HG03175 (cell line): ENCODE measurements around the gene TIPARP.

ENCODE experiments used
- ATAC-seq: cut with Tn5 transposase; IDR thresholded peaks from one replicate; pipeline ENCODE4 v1.9.1; 2021; ENCODE audit warnings: mild to moderate bottlenecking, moderate library complexity; ENCODE audit not compliant: unreplicated experiment

The TIPARP gene, protein sequence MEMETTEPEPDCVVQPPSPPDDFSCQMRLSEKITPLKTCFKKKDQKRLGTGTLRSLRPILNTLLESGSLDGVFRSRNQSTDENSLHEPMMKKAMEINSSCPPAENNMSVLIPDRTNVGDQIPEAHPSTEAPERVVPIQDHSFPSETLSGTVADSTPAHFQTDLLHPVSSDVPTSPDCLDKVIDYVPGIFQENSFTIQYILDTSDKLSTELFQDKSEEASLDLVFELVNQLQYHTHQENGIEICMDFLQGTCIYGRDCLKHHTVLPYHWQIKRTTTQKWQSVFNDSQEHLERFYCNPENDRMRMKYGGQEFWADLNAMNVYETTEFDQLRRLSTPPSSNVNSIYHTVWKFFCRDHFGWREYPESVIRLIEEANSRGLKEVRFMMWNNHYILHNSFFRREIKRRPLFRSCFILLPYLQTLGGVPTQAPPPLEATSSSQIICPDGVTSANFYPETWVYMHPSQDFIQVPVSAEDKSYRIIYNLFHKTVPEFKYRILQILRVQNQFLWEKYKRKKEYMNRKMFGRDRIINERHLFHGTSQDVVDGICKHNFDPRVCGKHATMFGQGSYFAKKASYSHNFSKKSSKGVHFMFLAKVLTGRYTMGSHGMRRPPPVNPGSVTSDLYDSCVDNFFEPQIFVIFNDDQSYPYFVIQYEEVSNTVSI

DNA sequence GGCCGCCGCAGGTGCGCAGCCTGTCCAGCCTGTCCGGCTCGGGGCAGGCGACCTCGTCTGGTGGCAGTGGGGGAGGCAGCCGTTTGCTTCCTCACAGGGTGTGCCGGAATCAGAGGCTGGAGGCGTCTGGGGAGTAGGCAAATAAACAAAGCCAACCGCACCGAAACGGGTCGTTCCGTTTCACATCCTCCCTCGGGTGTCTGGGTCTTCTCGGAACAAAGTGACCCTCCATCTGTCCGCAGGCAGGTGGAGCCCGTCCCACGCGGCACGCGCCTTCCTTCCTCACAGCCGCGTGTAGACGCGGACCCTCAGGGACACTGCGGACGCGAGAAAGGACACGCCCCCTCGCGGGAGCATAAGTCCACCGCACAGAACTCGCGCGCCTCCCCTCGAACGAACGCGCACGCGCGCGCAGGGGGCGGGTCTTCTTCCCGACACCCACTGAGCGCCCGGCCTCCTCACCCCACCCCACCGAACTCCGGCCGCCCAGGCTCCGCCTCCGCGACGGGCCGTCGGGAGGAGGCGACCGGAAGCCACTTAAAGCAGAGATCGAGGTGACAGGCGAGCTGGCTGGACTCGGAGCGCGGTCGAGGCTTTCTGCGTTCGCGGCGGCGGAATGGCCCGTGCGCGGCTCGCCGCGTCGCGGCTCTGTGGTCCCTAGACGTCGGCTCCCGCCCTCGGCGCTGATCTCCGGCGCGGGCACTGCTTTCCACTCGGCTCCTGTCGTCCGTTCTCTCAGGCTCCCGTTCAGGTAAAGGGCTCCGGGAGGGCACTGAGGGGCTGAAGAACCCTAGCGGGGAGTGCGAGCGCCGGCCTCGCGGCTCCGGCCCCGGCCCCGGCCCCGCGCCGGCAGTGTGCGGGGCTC is at the start of gene TIPARP:
TIPARP (plus strand) TSS at position 545 of the 865 bp plus-strand sequence. CDS start 3,108 bp downstream, outside the sequence.
- peak; percentile 86 for ATAC-seq

DNA sequence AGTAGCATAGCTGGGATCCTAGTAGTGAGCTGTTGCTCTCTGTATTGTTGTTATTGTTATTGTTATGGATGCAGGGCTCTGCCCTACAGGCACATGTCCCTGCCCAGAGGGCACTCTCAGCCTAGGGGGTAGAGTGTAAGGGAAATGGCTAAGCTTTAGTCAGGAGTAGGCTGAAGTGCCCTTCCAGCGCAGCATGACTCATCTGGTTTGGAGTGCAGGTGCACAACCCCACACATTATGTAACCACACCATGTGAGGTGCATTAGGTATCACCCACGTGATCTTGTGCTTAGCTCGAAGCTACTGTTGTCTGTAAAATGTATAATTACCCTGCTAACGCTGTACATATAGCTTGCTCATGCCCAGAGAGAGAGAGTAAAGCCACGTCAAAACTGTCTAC is 48.3 kb upstream of the TIPARP start:
- no peak for ATAC-seq

DNA sequence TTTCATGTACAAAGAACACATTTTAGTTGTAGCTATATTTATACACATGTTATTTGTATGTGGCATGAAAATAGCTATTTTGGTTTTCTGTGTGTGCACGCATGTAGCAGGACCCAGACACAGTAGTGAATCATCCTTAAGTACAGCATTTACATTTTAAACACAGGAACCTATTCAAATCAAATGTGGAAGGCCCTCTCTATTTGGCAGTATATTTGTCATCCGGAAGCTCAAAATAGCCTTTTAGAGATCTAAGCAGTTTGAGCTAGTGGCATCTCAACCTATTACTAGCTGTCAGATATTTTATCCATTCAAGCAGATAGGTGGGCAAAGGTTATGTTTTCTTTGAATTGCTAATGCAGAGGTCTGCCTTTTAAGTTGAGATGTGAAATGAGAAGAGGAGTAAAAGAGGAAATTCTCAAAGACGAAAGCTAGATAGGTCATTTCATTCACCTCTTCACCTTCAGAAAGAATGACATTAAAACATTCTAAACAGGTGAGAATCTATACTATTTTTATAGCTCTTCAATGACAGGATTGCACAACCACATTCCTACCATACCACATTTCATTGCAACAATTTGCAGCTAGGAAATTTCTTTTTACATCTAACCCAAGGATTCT is 46.3 kb upstream of the TIPARP start:
- no peak for ATAC-seq

DNA sequence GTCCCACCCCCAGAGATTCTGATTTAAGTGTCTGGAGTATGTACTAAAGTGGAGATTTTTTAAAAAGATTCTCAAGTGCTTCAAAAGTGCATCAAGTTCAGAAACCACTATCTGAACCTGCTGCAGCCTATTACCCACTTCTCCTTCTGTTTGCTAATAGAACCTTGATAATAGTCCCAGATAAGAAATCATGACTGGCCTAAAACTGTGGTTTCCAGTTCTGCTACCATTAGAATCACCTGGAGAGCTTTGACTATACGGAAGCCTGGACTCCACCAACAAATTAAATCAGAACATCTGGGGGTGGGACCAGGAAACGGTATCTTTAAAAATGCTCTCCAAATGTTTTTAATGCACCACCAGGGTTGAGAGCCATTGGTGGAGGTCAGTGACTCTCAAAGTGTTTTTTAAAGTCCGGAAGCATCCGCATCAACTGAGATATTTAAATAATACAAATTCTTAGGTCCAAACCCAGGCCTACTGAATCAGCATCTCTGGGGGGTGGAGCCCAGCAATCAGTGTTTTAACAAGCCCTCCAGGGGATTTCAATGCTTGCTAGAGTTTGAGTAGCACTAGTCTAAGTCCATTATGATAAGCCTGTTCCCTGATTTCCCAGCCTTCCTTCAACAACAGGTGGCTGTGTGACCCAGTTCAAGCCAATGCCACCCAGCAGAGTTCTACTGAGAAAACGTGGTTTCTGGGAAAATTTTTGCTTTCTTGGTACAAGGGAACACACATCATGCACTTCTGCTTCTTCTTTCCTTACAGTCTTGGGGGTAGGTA is 45.4 kb upstream of the TIPARP start:
- ATAC-seq, result no peak

DNA sequence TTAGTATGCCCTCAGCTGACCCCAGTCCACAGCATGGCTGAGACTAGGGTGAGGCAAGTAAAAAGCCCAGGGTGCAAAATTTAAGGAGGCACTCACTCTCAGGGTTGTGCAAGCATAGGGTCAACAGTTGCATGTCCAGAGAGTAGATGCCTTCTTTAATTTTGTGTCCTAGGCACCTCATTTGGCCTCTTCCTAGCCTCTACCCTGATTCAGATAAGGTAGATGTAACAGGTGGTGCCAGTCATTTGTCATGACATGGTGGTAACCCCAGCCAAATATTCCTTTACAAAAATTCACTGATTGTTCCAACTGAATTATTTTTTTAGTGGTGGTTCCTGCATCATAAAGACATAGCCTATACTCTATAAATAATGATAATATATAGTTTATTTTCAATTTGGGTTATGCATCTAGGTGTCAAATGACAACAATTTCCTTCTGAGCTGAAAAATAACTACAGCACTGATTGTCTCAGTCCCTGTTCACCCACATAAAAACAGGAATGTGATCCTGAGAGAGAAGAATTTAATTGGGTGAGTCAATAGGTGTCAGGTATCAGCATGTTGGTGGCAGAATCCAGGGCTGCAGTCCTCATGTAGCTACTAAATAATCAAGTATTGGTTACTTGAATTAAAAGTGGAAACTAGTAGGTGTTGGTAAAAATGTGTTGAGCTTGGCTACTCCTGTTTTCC is 44.2 kb upstream of the TIPARP start:
- no peak for ATAC-seq

DNA sequence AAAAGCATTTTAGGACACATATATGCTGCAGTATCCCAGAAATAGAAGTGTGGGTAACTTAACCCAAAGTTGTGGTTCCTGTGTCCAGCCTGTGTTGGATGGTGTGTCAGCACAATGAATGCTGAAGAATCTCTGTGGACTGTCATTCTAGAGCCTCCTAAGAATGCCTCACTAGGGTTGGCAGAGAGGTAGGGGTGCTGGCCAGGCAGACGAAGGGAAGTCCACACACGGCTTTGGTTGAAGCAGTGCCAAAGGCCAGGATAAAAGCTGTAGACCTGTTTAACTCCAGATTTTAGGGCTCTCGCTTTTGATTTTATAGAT is 43.7 kb upstream of the TIPARP start:
- no peak for ATAC-seq

DNA sequence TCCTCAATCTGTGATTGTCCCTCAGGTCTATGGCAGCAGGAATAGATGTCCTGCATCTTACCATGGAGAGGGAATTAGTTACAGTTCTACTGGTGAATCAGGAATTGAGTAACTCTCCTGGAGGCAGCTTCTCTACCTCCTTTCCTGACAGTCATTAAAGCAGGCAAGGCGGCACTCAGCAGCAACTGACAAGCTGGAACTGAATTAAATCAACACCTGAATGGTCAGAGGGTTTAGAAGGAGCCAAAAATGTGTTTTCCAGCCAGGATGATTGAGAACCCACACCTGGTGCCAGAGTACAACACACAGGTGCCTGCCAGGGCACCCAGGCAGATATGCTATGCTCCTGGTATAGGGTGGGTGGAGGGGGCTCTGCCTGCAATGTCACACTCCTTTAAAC is 43.1 kb upstream of the TIPARP start:
- ATAC-seq, result no peak

DNA sequence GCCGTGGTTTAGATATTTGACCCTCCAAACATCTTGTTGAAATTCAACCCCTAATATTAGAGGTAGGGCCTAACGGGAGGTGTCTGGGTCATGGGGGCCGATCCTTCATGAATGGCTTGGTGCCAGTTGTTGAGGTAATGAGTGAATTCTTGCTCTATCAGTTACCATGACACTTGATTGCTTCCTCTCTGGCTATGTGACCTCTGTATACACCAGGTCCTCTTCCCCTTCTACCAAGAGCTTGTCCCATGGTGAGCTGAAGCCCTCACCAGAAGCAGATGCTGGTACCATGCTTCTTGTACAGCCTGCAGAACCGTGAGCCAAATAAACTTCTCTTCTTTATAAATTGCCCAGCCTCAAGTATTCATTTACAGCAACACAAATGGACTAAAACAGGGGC is 41.8 kb upstream of the TIPARP start:
- no peak for ATAC-seq

DNA sequence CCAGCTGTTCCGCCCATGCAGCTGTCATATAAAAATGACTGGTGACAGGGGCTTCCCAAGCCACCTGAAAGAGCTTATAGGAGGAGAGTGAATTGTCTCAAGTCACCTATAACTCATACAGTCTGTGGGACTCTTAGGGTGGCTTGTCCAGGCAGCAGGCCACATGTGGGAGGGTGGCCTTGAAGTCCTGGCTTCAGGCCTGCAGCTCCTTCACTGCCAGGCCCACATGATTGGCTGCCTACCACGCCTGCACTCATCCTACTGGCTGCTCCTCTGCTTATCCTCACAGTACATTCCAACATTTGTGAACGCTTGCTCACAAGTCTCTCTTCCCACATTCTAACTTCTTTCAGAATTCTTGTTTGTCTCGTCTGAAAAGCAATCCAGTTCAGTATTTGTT is 41.1 kb upstream of the TIPARP start:
- ATAC-seq, result no peak

DNA sequence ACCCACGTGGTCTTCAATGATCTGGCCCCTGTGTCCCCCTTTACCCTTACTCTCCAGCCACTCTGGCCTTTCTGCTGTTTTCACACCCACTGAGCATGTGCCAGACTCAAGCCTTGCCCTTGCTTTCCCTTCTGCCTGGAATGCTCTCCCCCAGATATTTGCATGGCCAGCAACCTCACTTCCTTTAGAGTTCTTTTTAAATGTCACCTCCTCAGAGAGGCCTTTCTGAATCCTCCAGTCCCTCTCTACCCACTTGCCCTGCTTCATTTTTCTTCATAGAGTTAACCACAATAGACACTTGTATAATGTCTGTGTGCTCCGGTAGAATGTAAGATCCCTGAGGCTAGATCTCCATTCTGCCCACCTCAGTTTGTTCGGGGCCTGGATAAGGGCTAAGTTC is 39.4 kb upstream of the TIPARP start:
- no peak for ATAC-seq

DNA sequence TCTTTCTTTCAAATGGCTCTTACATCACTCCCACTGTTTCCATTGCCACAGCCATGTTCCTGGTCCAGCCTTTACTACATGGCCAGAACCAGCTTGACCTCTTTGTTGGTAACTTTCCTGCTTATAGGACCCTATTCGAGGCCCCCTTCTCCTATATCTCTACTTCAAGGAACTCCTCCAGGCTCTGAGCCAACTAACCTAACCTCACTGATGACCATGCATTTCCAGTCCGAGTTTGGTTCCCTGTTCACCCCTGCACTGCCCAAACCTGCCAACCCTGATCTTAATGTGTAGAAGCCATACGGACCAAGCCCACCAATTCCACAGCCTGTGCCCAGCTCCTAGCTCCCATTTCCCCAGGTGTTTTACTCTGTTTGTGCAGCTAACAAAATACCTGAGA is 38.4 kb upstream of the TIPARP start:
- ATAC-seq, result no peak

DNA sequence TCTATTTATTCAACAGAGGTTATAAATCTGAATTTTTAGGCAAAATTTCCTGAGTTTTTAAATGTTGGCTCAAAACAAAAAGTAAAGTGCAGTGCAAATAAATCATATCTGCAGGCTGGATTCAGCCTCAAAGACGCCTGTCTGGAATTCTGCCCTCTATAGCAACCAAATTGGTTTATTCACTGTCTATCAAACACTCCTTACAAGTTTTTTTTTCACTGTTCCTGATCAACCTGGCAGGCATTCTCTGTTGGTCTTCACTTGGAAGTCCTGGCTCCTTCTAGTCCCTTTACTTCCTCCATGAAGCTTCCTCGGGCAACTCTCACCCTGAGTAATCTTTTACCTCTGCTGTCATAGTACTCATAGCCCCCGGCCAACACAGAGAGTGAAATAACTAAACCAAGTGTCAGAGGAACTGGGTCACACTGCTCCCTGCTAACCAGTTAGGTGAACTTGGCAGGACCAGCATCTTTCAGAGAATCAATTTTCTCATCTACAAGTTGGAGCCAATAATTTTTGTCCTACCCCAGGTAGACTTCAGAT is 36.8 kb upstream of the TIPARP start:
- ATAC-seq, result no peak

DNA sequence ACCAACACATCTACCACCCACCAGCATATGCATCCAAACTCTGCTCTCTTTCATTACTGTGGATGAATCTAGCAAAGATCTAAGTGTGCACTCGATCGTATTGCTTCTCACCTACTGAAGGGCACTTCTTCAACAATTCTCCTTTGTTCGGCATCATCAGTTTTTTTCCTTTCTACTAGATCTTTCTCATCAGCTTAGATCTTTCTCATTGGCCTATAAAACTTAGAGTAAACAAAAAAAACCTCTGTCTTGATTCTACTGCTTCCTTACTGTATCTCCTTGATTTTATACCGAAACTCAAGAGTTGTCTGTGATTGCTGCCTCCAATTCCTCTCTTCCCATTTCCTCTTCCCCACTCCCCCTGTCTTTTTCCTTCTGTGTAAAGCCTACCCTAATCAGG is 36.1 kb upstream of the TIPARP start:
- ATAC-seq, result no peak

DNA sequence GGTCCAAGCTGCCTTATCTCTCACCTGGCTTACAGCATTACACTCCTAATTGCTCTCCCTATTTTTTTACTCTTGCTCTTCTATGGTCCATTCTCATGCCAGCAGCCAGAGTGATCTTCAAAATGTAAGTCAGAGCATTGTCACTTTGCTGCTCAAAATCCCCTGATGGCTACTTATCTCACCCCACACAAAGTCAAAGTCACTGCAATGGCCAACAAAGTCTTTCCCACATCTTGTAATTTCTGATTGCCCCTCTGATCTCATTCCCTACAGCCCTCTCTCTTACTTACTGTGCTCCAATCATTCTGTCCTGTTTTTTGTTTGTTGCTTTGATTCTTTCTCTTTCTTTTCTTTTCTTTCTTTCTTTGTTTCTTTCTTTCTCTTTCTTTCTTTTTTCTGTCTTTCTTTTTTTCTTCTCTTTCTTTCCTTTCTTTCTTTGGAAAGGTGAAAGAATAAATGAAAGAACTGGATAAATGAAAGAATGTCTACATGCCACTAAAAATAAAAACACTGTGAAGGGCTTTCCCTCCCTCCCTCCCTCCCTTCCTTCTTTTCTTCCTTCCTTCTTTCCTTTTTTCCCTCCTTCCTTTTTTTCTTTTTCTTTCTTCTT is 34.9 kb upstream of the TIPARP start:
- no peak for ATAC-seq

DNA sequence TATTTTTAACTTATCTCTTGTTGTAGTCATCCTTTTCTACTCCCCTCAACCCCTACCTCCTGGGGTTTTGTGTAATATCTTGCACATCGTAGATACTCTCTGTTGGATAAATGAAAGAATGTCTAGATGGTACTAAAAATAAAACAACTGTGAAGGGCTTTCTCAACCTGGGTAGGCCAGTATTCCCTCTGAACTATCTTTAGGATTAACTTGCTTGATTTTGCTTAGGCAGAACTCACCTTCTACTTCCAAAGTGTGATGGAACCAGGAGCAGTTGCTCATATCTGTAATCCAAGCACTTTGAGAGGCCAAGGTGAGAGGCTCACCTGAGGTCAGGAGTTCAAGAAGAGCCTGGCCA is 32.8 kb upstream of the TIPARP start:
- ATAC-seq, result no peak

DNA sequence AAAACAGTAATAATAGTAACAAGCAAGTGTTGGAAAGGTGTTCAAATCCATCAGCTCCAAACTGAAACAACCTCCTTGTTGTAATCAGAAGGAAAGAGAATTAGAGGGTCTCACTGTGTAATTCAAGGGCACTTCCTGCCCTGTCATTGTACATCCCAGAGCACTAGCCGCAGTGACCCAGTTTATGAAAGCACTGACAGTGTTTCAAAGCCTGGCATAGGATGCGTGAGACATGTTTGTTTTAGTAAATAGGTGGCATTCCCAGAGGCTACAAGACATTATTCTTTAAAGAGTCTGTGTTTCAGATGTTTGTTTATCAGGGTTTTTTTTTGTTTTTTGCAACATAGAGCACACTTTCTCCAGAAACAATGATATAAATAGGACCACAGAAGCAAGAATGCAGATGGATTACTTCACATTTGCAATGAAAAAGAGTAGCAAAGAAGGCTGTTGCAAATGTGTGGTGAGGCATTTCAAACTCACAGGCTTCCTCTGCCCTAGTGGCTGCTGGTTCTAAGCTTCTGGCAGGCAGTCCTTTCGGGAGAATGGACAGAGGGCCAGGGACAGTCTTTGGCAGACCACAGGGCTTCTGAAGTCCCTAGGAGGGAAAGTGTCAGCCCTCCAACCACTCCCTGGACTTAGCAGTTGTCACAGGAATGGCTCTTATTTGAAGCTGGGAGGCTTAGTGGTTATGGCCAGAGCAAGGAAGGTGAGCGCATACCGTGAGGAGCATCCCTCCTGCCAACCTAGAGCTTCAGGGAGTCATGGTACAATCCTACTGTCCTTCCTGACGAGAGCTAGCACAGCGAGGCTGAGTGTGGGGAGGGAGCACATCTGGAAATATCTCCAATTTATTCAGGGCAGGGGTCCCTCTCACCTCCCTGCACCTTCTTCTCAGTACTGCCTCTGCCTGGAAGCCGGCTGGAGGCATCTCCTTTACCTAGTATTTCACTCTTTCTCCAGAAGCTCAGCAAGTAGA is 31.4 kb upstream of the TIPARP start:
- ATAC-seq, result peak; percentile 20

DNA sequence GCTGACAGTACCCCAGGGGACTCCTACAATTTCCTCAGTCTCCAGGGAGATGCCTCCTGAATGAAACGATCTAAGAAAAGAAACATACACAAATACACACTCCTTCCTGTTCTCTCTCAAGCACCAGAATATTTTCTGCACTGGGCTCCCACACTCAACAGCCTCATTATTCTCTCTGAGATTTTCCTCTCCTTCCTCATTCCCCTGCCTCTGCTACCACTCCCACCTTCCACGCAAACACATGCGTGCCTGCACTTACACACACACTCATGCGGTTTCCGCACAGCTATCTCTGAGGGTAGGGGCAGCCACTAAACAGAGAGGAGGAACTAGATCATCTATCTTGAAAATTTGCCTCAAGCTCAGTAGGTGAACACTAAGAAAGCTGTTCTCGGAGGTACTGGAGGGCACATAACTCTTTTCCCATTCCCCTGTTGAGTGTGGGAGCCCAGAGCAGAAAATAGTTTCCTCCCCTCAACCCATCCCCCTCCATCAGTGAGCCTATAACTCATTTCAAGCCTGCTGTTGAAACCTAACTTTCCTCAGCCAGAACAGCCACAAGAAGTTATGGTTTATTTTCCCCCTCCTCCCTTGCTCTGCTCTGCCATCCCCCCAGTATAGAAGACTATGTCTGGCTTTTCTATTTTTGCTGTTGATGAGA is 30.5 kb upstream of the TIPARP start:
- ATAC-seq, result peak; percentile 88

DNA sequence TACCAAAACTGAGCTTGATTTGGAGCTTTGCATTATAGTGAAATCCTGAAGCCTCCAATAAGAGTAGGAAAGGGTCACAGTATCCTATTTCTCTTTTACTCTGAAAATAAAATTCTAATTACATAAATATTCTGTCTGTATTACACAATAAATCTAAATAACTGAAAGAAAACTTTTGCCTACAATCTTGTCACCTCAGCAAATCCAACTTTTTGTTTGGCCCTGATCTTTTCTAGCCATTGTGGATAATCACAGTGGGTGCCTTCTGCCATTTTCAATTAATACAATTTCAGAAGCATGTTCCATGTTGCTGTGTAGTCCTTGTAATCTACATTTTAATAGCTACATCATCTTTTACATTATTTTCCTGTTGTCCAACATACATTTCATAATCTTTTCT is 29.4 kb upstream of the TIPARP start:
- ATAC-seq, result no peak
